Measurements from ENCODE around the gene ABCC1. TPM values are rescaled to one million over a fixed set of nuclear protein-coding genes. Genes with fewer than 3 reads are reported as not detected.

ABCC1 gene
- total RNA-seq, 1 experiment from 2014 or later, result 48.0 TPM

DNA sequence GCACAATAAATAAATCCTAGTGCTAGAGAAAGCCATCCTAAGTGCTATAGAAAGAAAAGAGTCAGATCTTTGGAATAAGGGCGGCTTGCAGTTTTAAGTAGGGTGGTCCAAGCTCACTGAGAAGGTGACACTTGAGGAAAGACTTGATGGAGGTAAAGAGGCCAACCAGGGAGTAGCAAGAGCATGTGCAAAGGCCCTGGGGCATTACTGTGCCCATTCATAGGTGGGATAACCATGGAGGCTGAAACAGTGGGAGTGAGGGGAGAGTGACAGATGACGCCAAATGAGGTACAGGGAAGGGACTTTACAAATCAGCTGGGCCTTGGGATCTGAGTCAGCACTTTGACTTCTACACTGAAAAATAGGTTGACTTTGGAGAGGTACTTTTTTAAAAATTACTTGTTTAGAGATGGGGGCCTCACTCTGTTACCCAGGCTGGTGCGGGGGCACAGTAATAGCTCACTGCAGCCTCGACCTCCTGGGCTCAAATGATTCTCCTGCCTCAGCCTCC lies 115.5 kb downstream of the ABCC1 start:
- H3K36me3 ChIP-seq, result peaks cover 94% of the 10 kb centered on the region
- no peaks in the 10 kb centered on the region for H3K27me3 ChIP-seq
- no peak overlapping the region for H3K4me3 ChIP-seq
- no peaks in the 10 kb centered on the region for H3K9me3 ChIP-seq
- DNase-seq, result no peak

DNA sequence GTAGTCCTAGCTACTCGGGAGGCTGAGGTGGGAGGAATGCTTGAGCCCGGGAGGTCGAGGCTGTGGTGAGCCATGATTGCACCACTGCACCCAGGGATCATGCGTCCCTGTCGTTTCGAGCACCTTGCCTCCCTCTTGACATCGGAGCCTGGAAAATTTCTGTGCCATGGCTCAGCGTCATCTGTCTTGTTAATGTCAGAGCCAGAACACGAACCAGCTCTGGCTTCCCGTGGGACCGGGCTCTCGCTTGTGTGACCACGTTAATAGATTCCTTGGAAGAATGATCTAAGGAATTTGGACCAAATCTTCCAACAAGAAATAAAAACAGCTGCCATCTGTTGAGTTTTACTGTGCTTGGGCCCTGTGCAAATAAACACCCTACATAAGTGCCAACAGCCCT lies 117.7 kb downstream of the ABCC1 start:
- Histone ChIP-seq H3K9me3 (no peaks in the 10 kb centered on the region), H3K4me3 (no peak overlapping the region), H3K27me3 (no peaks in the 10 kb centered on the region), H3K36me3 (peaks cover 93% of the 10 kb centered on the region)
- no peak for DNase-seq

DNA sequence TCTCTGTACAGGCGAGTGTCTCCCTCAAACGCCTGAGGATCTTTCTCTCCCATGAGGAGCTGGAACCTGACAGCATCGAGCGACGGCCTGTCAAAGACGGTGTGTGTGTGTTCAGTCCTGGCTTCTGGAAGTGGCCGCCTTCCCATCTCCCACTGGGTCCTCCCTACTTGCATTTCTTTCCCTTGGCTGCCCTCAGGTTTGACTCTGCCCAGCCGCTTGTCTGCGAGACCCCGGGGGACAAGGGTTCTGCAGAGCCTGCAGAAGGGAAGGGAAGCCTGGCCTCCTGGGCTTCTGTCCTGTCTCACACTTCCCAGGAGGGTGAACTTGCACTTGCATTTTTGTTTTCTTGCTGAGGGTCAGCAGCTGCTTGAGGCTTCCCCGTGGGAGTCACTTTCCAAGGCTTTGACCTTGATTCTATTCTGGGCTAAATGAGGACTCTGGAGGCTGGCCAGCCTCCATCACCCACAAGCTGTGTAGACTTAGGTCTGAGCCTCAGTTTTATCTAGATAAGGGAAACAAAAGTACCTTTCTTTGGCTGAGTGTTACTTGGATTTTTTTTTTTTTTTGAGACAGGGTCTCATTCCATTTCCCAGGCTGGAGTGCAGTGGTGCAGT lies 122.3 kb downstream of the ABCC1 start:
- Histone ChIP-seq H3K4me3 (no peak overlapping the region), H3K9me3 (no peaks in the 10 kb centered on the region), H3K27me3 (no peaks in the 10 kb centered on the region), H3K36me3 (peaks cover 92% of the 10 kb centered on the region)
- no peak for DNase-seq

DNA sequence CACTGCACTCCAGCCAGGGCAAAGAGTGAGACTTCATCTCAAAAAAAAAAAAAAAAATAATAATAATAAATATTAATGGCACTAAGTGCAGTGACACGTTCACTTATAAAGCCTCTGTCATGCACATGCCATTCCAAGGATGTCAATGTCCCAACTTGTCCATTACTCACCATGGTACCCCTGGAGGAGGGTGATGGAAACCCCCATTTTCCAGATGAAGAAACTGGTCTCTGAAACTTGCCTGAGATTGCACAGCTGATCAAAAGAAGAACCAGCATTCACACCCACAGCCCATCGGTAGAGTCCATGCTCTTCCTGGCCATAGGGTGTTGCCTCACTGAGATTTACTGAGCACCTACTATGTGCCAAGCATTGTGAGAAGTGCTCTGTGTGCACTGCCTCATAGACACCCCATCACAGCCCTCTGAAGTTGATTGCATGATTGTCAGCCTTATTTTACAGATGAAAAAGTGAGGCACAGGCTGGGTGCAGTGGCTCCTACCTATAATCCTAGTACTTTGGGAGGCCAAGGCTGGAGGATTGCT lies 123.7 kb downstream of the ABCC1 start:
- Histone ChIP-seq H3K9me3 (no peaks in the 10 kb centered on the region), H3K27me3 (no peaks in the 10 kb centered on the region), H3K36me3 (peaks cover 92% of the 10 kb centered on the region), H3K4me3 (no peak overlapping the region)
- DNase-seq, result no peak

DNA sequence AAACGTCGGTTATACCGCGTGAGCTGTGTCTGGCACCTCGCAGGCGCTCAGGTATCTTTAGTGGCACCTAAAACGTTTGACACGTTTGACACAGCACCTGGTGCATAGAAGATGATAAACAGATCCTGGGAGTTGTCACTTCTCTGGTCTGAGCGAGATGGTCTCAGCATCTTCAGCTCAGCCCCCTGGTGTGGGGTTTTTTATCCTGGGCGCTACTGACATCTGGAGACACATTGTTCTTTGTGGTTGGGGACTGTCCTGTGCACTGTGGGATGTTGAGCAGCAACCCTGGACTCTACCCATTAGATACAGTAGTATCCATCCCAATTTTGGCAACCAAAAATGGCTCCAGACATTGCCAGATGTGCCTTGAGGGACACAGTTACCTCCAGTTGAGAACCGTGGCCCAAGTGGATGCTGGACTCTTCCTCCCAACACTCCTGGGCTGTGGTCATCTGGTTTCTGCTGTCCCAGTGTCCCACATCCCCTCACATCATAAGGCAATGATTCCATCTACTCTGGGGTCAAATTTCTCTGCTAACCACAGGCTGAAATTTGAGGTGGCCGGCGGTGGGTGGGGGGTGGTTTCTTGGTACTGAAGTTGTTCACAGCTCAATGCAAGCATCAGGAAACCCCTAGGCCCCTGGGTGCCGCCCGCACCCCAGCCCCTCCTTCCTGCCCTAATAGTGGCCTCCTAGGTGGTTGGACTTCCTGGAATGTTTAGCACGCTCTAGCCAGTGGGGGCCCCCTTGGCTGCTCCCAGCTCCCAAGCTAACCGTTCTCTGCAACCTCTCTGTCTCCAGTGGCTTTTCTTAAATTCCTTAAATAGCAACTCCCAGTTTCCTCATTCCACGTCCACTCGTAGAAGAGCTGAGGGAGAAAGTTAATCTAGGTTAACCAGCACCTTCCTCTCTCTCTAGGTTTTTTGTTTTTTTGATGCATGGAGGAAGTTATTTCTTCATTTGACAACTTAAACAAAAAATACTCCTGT lies 124.8 kb downstream of the ABCC1 start:
- peaks cover 95% of the 10 kb centered on the region for H3K36me3 ChIP-seq
- no peaks in the 10 kb centered on the region for H3K27me3 ChIP-seq
- no peak for DNase-seq

DNA sequence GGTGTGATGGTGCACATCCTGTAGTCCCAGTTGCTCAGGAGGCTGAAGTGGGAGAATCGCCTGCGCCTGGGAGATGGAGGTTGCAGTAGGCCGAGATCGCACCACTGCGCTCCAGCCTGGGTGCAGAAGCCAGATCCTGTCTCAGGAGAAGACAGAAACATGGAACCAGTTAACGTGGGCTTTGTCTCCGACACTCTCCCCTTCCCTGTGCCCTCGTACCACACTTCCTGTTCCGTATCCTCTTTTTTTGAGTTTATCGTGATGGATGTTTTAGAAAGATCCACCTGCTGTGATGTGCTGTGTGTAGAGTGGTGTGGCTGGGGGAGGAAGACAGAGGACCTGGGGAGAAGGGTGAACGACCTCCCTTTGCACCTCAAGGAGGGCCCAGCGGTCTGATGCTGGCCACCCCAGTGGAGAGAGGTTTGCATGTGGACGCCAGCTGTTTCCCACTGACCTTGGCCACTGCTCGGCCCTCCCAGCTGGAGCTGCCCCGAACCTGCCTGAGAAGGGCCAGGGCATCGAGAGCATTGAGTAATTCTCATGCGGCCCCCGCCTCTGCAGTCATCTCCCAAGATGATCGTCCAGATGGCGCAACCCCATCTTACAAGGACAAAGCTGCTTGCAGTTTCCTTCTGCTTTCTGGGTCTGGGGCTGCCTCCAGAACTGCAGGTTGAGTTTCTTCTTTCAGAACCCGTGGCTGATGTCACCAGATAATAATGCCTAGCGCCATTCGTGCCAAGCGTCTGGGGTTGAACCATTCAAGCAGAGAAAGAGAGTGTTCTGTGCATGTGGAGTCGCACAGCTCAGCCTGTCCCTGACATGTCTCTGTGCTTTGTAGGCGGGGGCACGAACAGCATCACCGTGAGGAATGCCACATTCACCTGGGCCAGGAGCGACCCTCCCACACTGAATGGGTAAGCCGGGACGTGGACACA lies 126.3 kb downstream of the ABCC1 start:
- Histone ChIP-seq H3K36me3 (peaks cover 93% of the 10 kb centered on the region), H3K27me3 (no peaks in the 10 kb centered on the region), H3K4me3 (no peak overlapping the region), H3K9me3 (no peaks in the 10 kb centered on the region)
- no peak for DNase-seq

More for the DNA sequence above, 124.8 kb downstream of the ABCC1 start:
- H3K4me3 ChIP-seq, result no peak overlapping the region
- H3K9me3 ChIP-seq, result no peaks in the 10 kb centered on the region

DNA sequence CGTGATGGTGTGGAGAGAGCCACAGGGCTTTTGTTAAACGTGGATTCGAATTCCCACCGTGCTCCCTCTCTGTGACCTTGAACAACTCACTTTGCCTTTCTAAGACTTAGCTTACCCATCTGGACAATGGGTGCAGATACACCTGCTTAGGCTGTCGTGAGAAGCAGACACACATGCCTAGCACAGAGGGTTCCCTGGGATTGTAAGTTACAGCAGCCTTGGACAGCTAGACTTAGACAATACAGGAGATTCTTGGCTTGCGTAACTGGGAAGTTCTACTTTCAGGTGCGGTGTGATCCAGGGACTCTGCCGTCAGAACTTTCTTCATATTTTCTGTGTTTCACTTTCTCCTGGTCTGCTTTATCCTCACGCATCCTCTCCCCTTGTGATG lies 127.0 kb downstream of the ABCC1 start:
- no peak for DNase-seq
- Histone ChIP-seq H3K36me3 (peaks cover 94% of the 10 kb centered on the region), H3K4me3 (no peak overlapping the region), H3K9me3 (no peaks in the 10 kb centered on the region), H3K27me3 (no peaks in the 10 kb centered on the region)

DNA sequence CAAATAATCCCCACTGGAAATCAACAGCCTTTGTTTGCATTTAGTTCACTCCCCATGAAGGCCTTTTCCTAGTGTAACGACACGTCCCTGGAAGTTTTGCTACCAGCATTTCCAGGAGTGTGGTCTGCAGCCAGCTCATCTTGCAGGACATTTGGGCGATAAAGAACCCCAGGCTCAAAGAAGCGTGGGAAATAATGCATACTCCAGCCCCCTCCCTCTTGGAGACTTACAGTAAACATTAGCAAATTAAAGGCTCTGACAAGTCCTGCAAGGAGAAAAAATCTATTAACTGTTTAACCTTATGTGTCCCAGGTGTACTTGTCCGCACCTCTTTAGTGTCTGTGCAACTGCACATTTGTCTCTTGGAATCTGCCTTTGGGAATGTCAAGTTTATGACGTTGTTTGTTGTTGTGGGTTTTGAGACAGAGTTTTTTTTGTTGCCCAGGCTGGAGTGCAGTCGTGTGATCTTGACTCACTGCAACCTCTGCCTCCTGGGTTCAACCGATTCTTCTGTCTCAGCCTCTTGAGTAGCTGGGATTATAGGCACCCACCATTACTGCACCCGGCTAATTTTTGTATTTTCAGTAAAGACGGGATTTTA lies 131.1 kb downstream of the ABCC1 start:
- Histone ChIP-seq H3K4me3 (no peak overlapping the region), H3K27me3 (no peaks in the 10 kb centered on the region), H3K36me3 (peaks cover 93% of the 10 kb centered on the region), H3K9me3 (no peaks in the 10 kb centered on the region)
- no peak for DNase-seq

DNA sequence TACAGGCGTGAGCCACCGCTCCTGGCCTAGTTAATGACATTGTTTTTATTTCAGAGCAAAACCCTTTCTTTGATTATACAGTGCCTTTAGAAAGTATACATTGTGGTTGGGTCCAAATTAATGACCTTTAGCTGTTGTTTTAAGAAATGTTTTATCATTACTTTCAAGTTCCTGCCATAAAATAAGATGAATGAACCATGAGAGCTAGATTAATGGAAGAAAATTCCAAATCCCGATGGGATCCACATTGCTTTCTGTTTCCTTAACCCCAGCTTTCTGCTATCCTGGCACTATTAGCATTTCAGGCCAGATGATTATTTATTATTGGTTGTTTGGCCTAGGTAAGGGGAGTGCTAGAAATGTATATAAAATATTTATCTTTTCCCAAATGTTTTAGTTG lies 131.7 kb downstream of the ABCC1 start:
- no peaks in the 10 kb centered on the region for H3K9me3 ChIP-seq
- no peak for DNase-seq
- H3K4me3 ChIP-seq, result no peak overlapping the region
- H3K27me3 ChIP-seq, result no peaks in the 10 kb centered on the region
- peaks cover 93% of the 10 kb centered on the region for H3K36me3 ChIP-seq

DNA sequence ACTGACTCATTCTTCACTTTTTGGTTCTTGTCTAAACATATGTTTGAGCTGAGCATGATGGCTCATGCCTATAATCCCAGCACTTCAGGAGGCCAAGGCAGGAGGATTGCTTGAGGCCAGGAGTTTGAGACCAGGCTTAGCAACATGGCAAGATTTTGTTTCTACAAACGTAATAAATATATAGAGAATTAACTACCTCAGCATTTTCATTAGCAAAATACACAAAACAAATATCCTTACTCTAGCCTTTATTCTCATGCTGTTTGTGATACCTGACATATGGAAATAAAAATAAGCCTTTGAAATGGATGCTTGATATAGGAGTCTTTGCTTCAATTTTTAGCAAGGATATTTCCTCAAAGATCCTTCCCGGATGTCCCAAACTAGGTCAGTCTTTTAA lies 132.8 kb downstream of the ABCC1 start:
- Histone ChIP-seq H3K9me3 (no peaks in the 10 kb centered on the region), H3K36me3 (peaks cover 92% of the 10 kb centered on the region), H3K27me3 (no peaks in the 10 kb centered on the region), H3K4me3 (no peak overlapping the region)
- DNase-seq, result no peak

DNA sequence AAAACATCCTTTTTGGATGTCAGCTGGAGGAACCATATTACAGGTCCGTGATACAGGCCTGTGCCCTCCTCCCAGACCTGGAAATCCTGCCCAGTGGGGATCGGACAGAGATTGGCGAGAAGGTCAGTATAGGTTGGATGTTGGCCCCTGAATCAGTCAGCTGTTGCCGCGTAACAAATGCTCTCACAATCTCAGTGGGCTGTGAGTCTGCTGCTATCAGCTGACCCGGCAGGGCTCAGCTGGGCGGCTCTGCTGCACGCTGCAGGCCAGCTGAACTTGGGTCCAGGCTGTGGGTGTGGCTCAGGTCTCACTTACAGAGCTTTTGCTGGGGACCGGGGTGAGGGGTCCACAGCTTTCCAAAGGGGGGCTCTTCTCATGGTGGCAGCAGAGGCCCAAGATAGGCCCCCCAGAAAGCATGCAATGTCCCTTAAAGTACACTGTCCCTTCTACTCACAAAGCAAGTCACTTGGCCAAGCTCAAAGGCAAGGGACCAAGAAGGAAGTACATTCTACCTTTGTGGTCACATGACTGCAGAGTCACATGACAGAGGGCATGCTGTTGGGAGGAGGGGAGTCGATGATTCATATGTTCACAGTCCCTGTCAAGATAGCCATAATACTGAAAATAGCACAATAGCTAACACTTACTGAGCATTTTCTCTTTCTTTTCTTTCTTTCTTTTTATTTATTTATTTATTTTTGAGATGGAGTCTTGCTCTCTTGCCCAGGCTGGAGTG lies 134.2 kb downstream of the ABCC1 start:
- H3K4me3 ChIP-seq, result no peak overlapping the region
- peaks cover 92% of the 10 kb centered on the region for H3K36me3 ChIP-seq
- peak; percentile 23 for DNase-seq
- H3K9me3 ChIP-seq, result no peaks in the 10 kb centered on the region
- H3K27me3 ChIP-seq, result no peaks in the 10 kb centered on the region

DNA sequence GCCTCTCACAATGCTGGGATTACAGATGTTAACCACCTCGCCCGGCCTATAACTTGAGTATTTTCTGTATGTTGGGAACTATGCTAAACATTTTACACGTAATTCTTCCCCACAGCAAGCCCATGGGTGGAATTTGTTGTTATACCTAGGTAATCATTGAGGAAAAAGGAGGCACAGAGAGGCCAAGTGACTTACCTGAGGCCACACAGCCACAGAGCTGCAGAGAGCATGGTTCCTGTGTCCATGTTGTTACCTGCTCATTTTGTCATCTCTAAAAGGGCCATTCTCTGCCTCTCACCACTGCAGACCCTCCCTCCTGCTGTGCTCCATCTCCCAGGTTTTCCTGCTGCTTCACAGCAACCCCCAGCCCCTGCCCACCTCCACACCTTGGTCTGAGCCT lies 135.5 kb downstream of the ABCC1 start:
- Histone ChIP-seq H3K4me3 (no peak overlapping the region), H3K9me3 (no peaks in the 10 kb centered on the region), H3K27me3 (no peaks in the 10 kb centered on the region), H3K36me3 (peaks cover 92% of the 10 kb centered on the region)
- DNase-seq, result no peak

DNA sequence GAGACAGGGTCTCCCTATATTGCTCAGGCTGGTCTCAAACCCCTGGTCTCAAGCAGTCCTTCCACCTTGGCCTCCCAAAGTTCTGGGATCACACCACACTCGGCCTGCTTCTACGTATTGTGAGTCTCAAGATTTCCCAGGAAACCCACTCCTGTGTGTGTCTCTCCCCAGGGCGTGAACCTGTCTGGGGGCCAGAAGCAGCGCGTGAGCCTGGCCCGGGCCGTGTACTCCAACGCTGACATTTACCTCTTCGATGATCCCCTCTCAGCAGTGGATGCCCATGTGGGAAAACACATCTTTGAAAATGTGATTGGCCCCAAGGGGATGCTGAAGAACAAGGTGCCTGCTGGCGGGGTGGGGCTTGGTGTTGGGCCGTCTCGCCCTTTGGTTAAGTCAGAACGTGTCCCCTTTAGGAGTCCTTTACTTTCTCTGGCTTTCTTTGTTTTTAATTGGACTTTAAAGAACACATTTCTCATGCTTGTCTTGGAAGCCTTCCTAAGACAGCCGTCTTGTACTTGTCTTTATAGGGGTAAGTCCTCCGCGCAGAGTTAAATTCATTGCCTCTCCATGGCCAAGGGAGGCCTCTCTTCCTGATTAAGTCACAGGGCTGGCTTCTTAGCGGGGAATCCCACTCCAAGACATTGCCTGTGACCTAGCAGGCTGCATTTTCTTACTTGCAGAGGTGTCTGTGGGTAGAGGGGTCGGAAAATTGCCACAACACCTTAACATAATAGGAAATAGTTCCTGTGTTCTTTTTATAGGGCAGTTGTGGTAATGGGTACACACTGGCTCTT lies 137.4 kb downstream of the ABCC1 start:
- Histone ChIP-seq H3K4me3 (no peak overlapping the region), H3K36me3 (peaks cover 92% of the 10 kb centered on the region), H3K9me3 (no peaks in the 10 kb centered on the region), H3K27me3 (no peaks in the 10 kb centered on the region)
- no peak for DNase-seq

DNA sequence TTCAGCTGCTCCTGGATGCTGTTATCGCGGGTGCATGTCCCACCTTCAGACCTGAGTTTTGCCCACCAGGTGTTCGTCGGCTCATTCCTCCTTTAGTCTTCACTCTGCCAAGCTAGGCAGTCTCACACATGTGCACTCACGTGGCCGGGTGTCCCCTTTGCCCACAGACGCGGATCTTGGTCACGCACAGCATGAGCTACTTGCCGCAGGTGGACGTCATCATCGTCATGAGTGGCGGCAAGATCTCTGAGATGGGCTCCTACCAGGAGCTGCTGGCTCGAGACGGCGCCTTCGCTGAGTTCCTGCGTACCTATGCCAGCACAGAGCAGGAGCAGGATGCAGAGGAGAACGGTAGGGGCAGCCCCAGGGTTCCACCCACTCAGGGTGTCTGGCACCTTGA lies 140.8 kb downstream of the ABCC1 start:
- DNase-seq, result no peak

More for the DNA sequence above, 140.8 kb downstream of the ABCC1 start:
- Histone ChIP-seq H3K27me3 (no peaks in the 10 kb centered on the region), H3K4me3 (no peak overlapping the region), H3K9me3 (no peaks in the 10 kb centered on the region), H3K36me3 (peaks cover 91% of the 10 kb centered on the region)

All from MG63 (cell line).